ENCODE data around the gene EGFL8.

Gene EGFL8

GRCh38 chr6:32190054-32190851, 25.9 kb downstream of the EGFL8 start, which contains the start of gene PBX2:
TSS of gene PBX2 (minus strand) at chr6:32190202. CDS start at chr6:32189915, 287 bp downstream.
- Histone ChIP-seq H3K4me1 (ENCODE audit: insufficient read depth, low read length, poor library complexity, severe bottlenecking) (peaks cover 57% of the 10 kb centered on the region), H3K4me2 (ENCODE audit: low read depth, low read length, poor library complexity, severe bottlenecking) (peak within 1 kb of the TSS; percentile 99), H3F3A (ENCODE audit: low read depth) (no peaks in the 10 kb centered on the region), H3K27me3 (ENCODE audit: insufficient read depth, low read length, poor library complexity, severe bottlenecking) (no peaks in the 10 kb centered on the region), H3K9me3 (ENCODE audit: insufficient read depth, low read depth, low read length) (no peaks in the 10 kb centered on the region), H4K20me1 (ENCODE audit: insufficient read depth, low read length, poor library complexity, severe bottlenecking) (peaks cover 11% of the 10 kb centered on the region), H3K36me3 (ENCODE audit: insufficient read depth, low read length) (peaks cover 15% of the 10 kb centered on the region; the same call in 1 of the 2 replicates), H3K9ac (ENCODE audit: low read depth, low read length, poor library complexity, severe bottlenecking) (peak within 1 kb of the TSS; percentile 96), H3K4me3 (ENCODE audit: low read length, poor library complexity, severe bottlenecking) (peak within 1 kb of the TSS; percentile 91), H3K79me2 (ENCODE audit: insufficient read depth, low read length) (peaks cover 79% of the 10 kb centered on the region), H3K9me2 (replicated peaks; ENCODE audit: low read depth, low read length) (no peaks in the 10 kb centered on the region), H2AFZ (ENCODE audit: low read length) (no peak within 1 kb of the TSS)
- no peak for TF ChIP-seq CTCF (conservative IDR thresholded peaks at IDR 0.05; ENCODE audit: low read length)
- TF ChIP-seq EZH2phosphoT487 (IDR thresholded peaks at IDR 0.05; ENCODE audit: borderline replicate concordance) = no peak

GRCh38 chr6:32190911-32191677, 26.7 kb downstream of the EGFL8 start:
- Histone ChIP-seq H4K20me1 (ENCODE audit: insufficient read depth, low read length, poor library complexity, severe bottlenecking) (peaks cover 8% of the 10 kb centered on the region), H3K36me3 (ENCODE audit: insufficient read depth, low read length) (peaks cover 15% of the 10 kb centered on the region; the same call in 1 of the 2 replicates), H3K4me1 (ENCODE audit: insufficient read depth, low read length, poor library complexity, severe bottlenecking) (peaks cover 58% of the 10 kb centered on the region), H3K4me2 (ENCODE audit: low read depth, low read length, poor library complexity, severe bottlenecking) (peak overlapping the region; percentile 99), H2AFZ (ENCODE audit: low read length) (no peak overlapping the region), H3K4me3 (ENCODE audit: low read length, poor library complexity, severe bottlenecking) (peak overlapping the region; percentile 91), H3K79me2 (ENCODE audit: insufficient read depth, low read length) (peaks cover 80% of the 10 kb centered on the region), H3F3A (ENCODE audit: low read depth) (no peaks in the 10 kb centered on the region), H3K9me2 (replicated peaks; ENCODE audit: low read depth, low read length) (no peaks in the 10 kb centered on the region), H3K9me3 (ENCODE audit: insufficient read depth, low read depth, low read length) (no peaks in the 10 kb centered on the region), H3K27me3 (ENCODE audit: insufficient read depth, low read length, poor library complexity, severe bottlenecking) (no peaks in the 10 kb centered on the region), H3K9ac (ENCODE audit: low read depth, low read length, poor library complexity, severe bottlenecking) (peak overlapping the region; percentile 96)
- TF ChIP-seq CTCF (conservative IDR thresholded peaks at IDR 0.05; ENCODE audit: low read length) (no peak), EZH2phosphoT487 (IDR thresholded peaks at IDR 0.05; ENCODE audit: borderline replicate concordance) (no peak)

- H2AFZ ChIP-seq (ENCODE audit: low read length) = no peak overlapping the region
- H3F3A ChIP-seq (ENCODE audit: low read depth) = no peaks in the 10 kb centered on the region
- H3K9me2 ChIP-seq (replicated peaks; ENCODE audit: low read depth, low read length) = no peaks in the 10 kb centered on the region
- no peaks in the 10 kb centered on the region for H3K27me3 ChIP-seq (ENCODE audit: insufficient read depth, low read length, poor library complexity, severe bottlenecking)
- TF ChIP-seq EZH2phosphoT487 (IDR thresholded peaks at IDR 0.05; ENCODE audit: borderline replicate concordance) (no peak), CTCF (conservative IDR thresholded peaks at IDR 0.05; ENCODE audit: low read length) (no peak)
- peaks cover 9% of the 10 kb centered on the region; the same call in 1 of the 2 replicates for H3K36me3 ChIP-seq (ENCODE audit: insufficient read depth, low read length)
- H3K4me1 ChIP-seq (ENCODE audit: insufficient read depth, low read length, poor library complexity, severe bottlenecking) = peaks cover 60% of the 10 kb centered on the region
- no peaks in the 10 kb centered on the region for H3K9me3 ChIP-seq (ENCODE audit: insufficient read depth, low read depth, low read length)
- peak overlapping the region; percentile 91 for H3K4me3 ChIP-seq (ENCODE audit: low read length, poor library complexity, severe bottlenecking)
- H4K20me1 ChIP-seq (ENCODE audit: insufficient read depth, low read length, poor library complexity, severe bottlenecking) = peaks cover 8% of the 10 kb centered on the region
- peaks cover 88% of the 10 kb centered on the region for H3K79me2 ChIP-seq (ENCODE audit: insufficient read depth, low read length)
- H3K9ac ChIP-seq (ENCODE audit: low read depth, low read length, poor library complexity, severe bottlenecking) = peak overlapping the region; percentile 96
- peak overlapping the region; percentile 99 for H3K4me2 ChIP-seq (ENCODE audit: low read depth, low read length, poor library complexity, severe bottlenecking)
Observed at GRCh38 chr6:32191696-32192607, 27.6 kb downstream of the EGFL8 start.

Measured in Loucy (cell line).